ENCODE measurements around the gene TPK1. TPM values are rescaled to one million over a fixed set of nuclear protein-coding genes. Genes with fewer than 3 reads are reported as not detected.
A peak's percentile ranks its signal among the peaks of the same experiment; 100 is the strongest.

The TPK1 gene
- total and polyA plus RNA-seq, 4 donors = 3.5 to 15.5 (median 7.8) TPM

- Histone ChIP-seq H3K4me3 (ENCODE audit: low read depth, low read length) (no peak overlapping the region), H3K36me3 (ENCODE audit: control insufficient read depth, insufficient read depth, low read length) (no peaks in the 10 kb centered on the region), H3K27me3 (ENCODE audit: control insufficient read depth, insufficient read depth, low read length) (no peaks in the 10 kb centered on the region), H3K27ac (ENCODE audit: low read depth, low read length) (no peak overlapping the region), H3K4me1 (ENCODE audit: control insufficient read depth, insufficient read depth, low read length) (no peaks in the 10 kb centered on the region), H3K9me3 (ENCODE audit: control insufficient read depth, insufficient read depth, low read length) (no peaks in the 10 kb centered on the region)
- no peak for DNase-seq (ENCODE audit: low read depth in 4 of 6, low spot score in 6 of 6)
- WGBS (ENCODE audit: insufficient coverage) = 59% methylated on average over 2 of the region's 4 CpGs
Measured at GRCh38 chr7:144641389-144642044, 194.3 kb downstream of the TPK1 start.

- H3K27me3 ChIP-seq (ENCODE audit: control insufficient read depth, insufficient read depth, low read length) = no peaks in the 10 kb centered on the region
- no peak for DNase-seq (ENCODE audit: low read depth in 4 of 6, low spot score in 6 of 6)
- H3K9me3 ChIP-seq (ENCODE audit: control insufficient read depth, insufficient read depth, low read length) = no peaks in the 10 kb centered on the region
- no CpG with 5 or more reads among the region's 2 CpGs for WGBS (ENCODE audit: insufficient coverage)
- H3K36me3 ChIP-seq (ENCODE audit: control insufficient read depth, insufficient read depth, low read length) = no peaks in the 10 kb centered on the region
- H3K27ac ChIP-seq (ENCODE audit: low read depth, low read length) = no peak overlapping the region
- H3K4me1 ChIP-seq (ENCODE audit: control insufficient read depth, insufficient read depth, low read length) = no peaks in the 10 kb centered on the region
- H3K4me3 ChIP-seq (ENCODE audit: low read depth, low read length) = no peak overlapping the region
Measured at GRCh38 chr7:144632724-144633123, 203.1 kb downstream of the TPK1 start.

- Histone ChIP-seq H3K4me3 (ENCODE audit: low read depth, low read length) (no peak overlapping the region), H3K27ac (ENCODE audit: low read depth, low read length) (no peak overlapping the region)
Measured at GRCh38 chr7:144629598-144629997, 206.3 kb downstream of the TPK1 start.

GRCh38 chr7:144629011-144629410 is 206.8 kb downstream of the TPK1 start:
- Histone ChIP-seq H3K27me3 (ENCODE audit: control insufficient read depth, insufficient read depth, low read length) (no peaks in the 10 kb centered on the region), H3K4me1 (ENCODE audit: control insufficient read depth, insufficient read depth, low read length) (no peaks in the 10 kb centered on the region), H3K36me3 (ENCODE audit: control insufficient read depth, insufficient read depth, low read length) (no peaks in the 10 kb centered on the region), H3K4me3 (ENCODE audit: low read depth, low read length) (no peak overlapping the region), H3K9me3 (ENCODE audit: control insufficient read depth, insufficient read depth, low read length) (no peaks in the 10 kb centered on the region), H3K27ac (ENCODE audit: low read depth, low read length) (no peak overlapping the region)
- no peak for DNase-seq (ENCODE audit: low read depth in 4 of 6, low spot score in 6 of 6)
- WGBS (ENCODE audit: insufficient coverage) = 88% methylated on average over 5 of the region's 6 CpGs

More at GRCh38 chr7:144629598-144629997, 206.3 kb downstream of the TPK1 start:
- DNase-seq (ENCODE audit: low read depth in 4 of 6, low spot score in 6 of 6) = no peak
- Histone ChIP-seq H3K27me3 (ENCODE audit: control insufficient read depth, insufficient read depth, low read length) (no peaks in the 10 kb centered on the region), H3K9me3 (ENCODE audit: control insufficient read depth, insufficient read depth, low read length) (no peaks in the 10 kb centered on the region), H3K4me1 (ENCODE audit: control insufficient read depth, insufficient read depth, low read length) (no peaks in the 10 kb centered on the region), H3K36me3 (ENCODE audit: control insufficient read depth, insufficient read depth, low read length) (no peaks in the 10 kb centered on the region)

- H3K27me3 ChIP-seq (ENCODE audit: control insufficient read depth, insufficient read depth, low read length) = no peaks in the 10 kb centered on the region
- H3K4me1 ChIP-seq (ENCODE audit: control insufficient read depth, insufficient read depth, low read length) = no peaks in the 10 kb centered on the region
- WGBS (ENCODE audit: insufficient coverage) = 100% methylated on average over 1 of the region's 2 CpGs
- no peak overlapping the region for H3K27ac ChIP-seq (ENCODE audit: low read depth, low read length)
- no peaks in the 10 kb centered on the region for H3K36me3 ChIP-seq (ENCODE audit: control insufficient read depth, insufficient read depth, low read length)
- DNase-seq (ENCODE audit: low read depth in 4 of 6, low spot score in 6 of 6) = no peak
- H3K4me3 ChIP-seq (ENCODE audit: low read depth, low read length) = no peak overlapping the region
- H3K9me3 ChIP-seq (ENCODE audit: control insufficient read depth, insufficient read depth, low read length) = no peaks in the 10 kb centered on the region
Measured at GRCh38 chr7:144628176-144628575, 207.7 kb downstream of the TPK1 start.

GRCh38 chr7:144622745-144623144 is 213.1 kb downstream of the TPK1 start:
- H3K36me3 ChIP-seq (ENCODE audit: control insufficient read depth, insufficient read depth, low read length) = no peaks in the 10 kb centered on the region
- H3K4me3 ChIP-seq (ENCODE audit: low read depth, low read length) = no peak overlapping the region
- no peaks in the 10 kb centered on the region for H3K27me3 ChIP-seq (ENCODE audit: control insufficient read depth, insufficient read depth, low read length)
- no CpG with 5 or more reads among the region's 3 CpGs for WGBS (ENCODE audit: insufficient coverage)
- DNase-seq (ENCODE audit: low read depth in 4 of 6, low spot score in 6 of 6) = no peak
- H3K27ac ChIP-seq (ENCODE audit: low read depth, low read length) = no peak overlapping the region
- no peaks in the 10 kb centered on the region for H3K9me3 ChIP-seq (ENCODE audit: control insufficient read depth, insufficient read depth, low read length)
- H3K4me1 ChIP-seq (ENCODE audit: control insufficient read depth, insufficient read depth, low read length) = no peaks in the 10 kb centered on the region

GRCh38 chr7:144606261-144606660 is 229.6 kb downstream of the TPK1 start:
- H3K27ac ChIP-seq (ENCODE audit: low read depth, low read length) = no peak overlapping the region
- no CpG with 5 or more reads among the region's 3 CpGs for WGBS (ENCODE audit: insufficient coverage)
- H3K4me3 ChIP-seq (ENCODE audit: low read depth, low read length) = no peak overlapping the region
- peak in 2 of 6 donors; percentile 4 to 46 for DNase-seq (ENCODE audit: low read depth in 4 of 6, low spot score in 6 of 6)
- no peaks in the 10 kb centered on the region for H3K4me1 ChIP-seq (ENCODE audit: control insufficient read depth, insufficient read depth, low read length)
- no peaks in the 10 kb centered on the region for H3K36me3 ChIP-seq (ENCODE audit: control insufficient read depth, insufficient read depth, low read length)
- no peaks in the 10 kb centered on the region for H3K9me3 ChIP-seq (ENCODE audit: control insufficient read depth, insufficient read depth, low read length)
- no peaks in the 10 kb centered on the region for H3K27me3 ChIP-seq (ENCODE audit: control insufficient read depth, insufficient read depth, low read length)

- Histone ChIP-seq H3K4me3 (ENCODE audit: low read depth, low read length) (no peak overlapping the region), H3K27me3 (ENCODE audit: control insufficient read depth, insufficient read depth, low read length) (no peaks in the 10 kb centered on the region), H3K36me3 (ENCODE audit: control insufficient read depth, insufficient read depth, low read length) (no peaks in the 10 kb centered on the region), H3K4me1 (ENCODE audit: control insufficient read depth, insufficient read depth, low read length) (no peaks in the 10 kb centered on the region), H3K27ac (ENCODE audit: low read depth, low read length) (no peak overlapping the region), H3K9me3 (ENCODE audit: control insufficient read depth, insufficient read depth, low read length) (peaks cover 7% of the 10 kb centered on the region)
- WGBS (ENCODE audit: insufficient coverage) = no CpG with 5 or more reads among the region's 4 CpGs
- DNase-seq (ENCODE audit: low read depth in 4 of 6, low spot score in 6 of 6) = no peak
Measured at GRCh38 chr7:144596953-144597352, 238.9 kb downstream of the TPK1 start.

GRCh38 chr7:144594580-144594979 is 241.3 kb downstream of the TPK1 start:
- peaks cover 7% of the 10 kb centered on the region for H3K9me3 ChIP-seq (ENCODE audit: control insufficient read depth, insufficient read depth, low read length)
- H3K27me3 ChIP-seq (ENCODE audit: control insufficient read depth, insufficient read depth, low read length) = no peaks in the 10 kb centered on the region
- H3K4me3 ChIP-seq (ENCODE audit: low read depth, low read length) = no peak overlapping the region
- H3K27ac ChIP-seq (ENCODE audit: low read depth, low read length) = no peak overlapping the region
- no peak for DNase-seq (ENCODE audit: low read depth in 4 of 6, low spot score in 6 of 6)
- H3K36me3 ChIP-seq (ENCODE audit: control insufficient read depth, insufficient read depth, low read length) = no peaks in the 10 kb centered on the region
- H3K4me1 ChIP-seq (ENCODE audit: control insufficient read depth, insufficient read depth, low read length) = no peaks in the 10 kb centered on the region

GRCh38 chr7:144588559-144589051 is 247.2 kb downstream of the TPK1 start:
- no peak overlapping the region for H3K27ac ChIP-seq (ENCODE audit: low read depth, low read length)
- 45% methylated on average over 1 of the region's 4 CpGs for WGBS (ENCODE audit: insufficient coverage)
- DNase-seq (ENCODE audit: low read depth in 4 of 6, low spot score in 6 of 6) = peak in 1 of 6 donors; percentile 22
- H3K4me3 ChIP-seq (ENCODE audit: low read depth, low read length) = no peak overlapping the region
- H3K36me3 ChIP-seq (ENCODE audit: control insufficient read depth, insufficient read depth, low read length) = no peaks in the 10 kb centered on the region
- peaks cover under 1% of the 10 kb centered on the region for H3K9me3 ChIP-seq (ENCODE audit: control insufficient read depth, insufficient read depth, low read length)
- no peaks in the 10 kb centered on the region for H3K4me1 ChIP-seq (ENCODE audit: control insufficient read depth, insufficient read depth, low read length)
- no peaks in the 10 kb centered on the region for H3K27me3 ChIP-seq (ENCODE audit: control insufficient read depth, insufficient read depth, low read length)

All from spinal cord (tissue), 10 donors.